NK-92 treated with Interleukin-12 subunit alpha and Interleukin-12 subunit beta, amount 100 ng/mL, for 24 hours (cell line): ENCODE results near the gene AQP6.
"Not testable (repeated sequence)": the region's sequence is repeated elsewhere in the genome, so short reads cannot be mapped to it uniquely, and the experiment has no call there.

Source experiments
- DNase-seq: peaks from one replicate; lab custom pipeline; 2025; lab: John Stamatoyannopoulos, UW

The AQP6 gene

DNA sequence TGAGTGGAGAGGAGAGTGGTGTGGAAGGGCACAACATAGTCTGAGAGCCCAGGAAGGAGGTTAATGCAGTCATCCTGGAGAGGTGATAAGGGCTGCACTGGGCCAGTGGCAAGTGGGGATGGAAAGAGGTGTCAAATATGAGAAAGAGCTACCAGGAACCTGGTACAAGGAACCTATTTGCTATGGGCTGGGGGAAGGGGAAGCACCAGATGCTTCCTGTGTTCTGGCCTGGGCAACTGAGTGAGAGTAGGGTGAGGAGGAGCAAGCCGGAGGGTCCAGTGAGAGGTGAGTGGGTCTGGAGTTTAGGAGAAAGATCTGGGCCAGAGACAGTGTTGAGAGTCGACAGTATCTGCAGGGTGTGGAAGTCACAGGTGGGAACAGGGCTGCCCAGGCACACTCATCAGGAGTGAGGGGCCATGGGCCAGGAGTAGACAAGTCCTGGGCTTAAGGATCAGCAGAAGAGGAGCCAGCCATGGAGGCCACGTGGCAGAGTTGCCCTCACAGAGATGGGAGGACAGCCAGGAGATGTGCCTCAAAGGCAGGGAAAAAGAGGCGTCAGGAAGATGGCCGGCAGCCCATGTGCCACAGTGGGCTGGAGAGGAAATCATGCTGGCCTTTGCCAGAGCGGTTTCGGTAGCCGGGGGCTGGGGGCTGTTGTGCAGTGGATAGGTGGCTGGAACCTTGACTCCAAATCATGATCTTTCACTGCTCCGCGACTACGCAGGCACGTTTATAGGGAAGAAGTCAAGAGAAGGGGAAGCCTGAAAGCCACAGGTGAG is 2.9 kb upstream of the AQP6 start:
- no peak for DNase-seq

DNA sequence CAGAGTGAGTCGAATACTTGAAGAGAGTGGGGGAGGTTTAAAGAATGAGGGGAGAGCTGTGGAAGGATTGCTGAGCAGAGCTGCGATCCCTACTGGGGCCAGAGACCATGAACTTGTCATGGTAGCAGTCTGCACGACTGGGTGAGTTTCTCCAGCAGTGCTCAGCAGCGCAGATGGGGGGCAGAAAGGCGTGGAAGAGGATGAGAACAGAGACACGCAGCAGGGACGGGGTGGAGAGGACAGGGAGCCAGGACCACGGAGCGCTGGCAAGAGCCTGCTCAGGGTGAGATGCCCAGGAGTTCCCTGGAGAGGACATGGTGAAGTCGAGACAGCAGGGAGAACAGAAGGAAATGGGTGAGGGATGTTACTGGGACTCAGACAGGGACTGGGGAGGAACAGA is 2.1 kb upstream of the AQP6 start:
- DNase-seq, result no peak

DNA sequence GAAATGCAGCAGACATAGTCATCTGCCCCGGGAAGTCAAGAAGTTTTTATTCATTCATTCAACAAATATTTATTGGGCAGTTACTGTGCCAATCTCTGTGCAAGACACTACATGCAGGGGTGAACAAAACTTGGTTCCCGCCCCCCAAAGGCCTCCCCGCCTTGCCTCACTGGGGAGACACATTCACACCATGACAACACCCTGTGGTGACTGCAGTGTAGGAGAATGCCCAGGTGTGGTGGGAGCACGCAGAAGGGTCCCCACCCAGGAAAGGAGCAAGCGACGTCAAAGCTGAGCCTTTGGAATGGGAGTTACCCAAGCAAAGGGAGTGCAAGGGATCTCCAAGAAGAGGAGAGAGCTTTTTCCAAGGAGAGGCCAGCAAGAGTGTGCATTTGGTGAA is 1.6 kb upstream of the AQP6 start:
- no peak for DNase-seq

DNA sequence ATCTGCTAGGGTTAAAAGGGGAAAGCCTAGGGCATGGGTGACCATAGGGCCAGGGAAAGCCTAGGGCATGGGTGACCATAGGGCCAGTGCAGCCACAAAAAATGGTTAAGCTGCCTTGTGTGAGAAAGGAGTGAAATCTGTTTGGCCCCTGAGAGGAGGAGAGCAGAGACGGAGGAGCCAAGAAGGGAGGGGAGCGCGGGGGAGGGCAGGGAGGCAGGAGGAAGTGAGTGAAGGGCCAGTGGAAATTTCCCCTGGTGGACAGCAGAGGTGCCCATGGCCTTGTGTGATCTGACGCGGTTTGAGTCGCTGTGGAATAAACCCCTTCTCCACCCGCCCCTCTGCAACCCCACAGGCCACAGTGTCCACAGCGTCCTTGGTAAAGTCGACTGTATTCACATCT is 618 bp upstream of the AQP6 start:
- no peak for DNase-seq

DNA sequence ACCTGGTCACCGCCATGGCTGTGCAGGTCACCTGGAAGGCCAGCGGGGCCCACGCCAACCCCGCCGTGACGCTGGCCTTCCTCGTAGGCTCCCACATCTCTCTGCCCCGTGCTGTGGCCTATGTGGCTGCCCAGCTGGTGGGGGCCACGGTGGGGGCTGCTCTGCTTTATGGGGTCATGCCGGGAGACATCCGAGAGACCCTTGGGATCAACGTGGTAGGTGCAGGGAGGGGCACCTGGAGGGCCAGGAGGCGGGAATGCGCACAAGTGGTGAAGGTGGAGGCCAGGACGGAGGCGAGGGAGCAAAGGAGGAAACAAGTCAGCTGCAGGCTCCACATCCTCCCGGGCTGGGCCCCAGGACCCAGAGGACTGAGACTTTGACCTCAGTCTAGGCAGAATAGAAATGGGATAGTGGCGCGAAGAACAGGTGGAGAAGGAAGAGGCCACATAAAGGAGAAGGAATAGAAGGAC is 649 bp downstream of the AQP6 start:
- no peak for DNase-seq

DNA sequence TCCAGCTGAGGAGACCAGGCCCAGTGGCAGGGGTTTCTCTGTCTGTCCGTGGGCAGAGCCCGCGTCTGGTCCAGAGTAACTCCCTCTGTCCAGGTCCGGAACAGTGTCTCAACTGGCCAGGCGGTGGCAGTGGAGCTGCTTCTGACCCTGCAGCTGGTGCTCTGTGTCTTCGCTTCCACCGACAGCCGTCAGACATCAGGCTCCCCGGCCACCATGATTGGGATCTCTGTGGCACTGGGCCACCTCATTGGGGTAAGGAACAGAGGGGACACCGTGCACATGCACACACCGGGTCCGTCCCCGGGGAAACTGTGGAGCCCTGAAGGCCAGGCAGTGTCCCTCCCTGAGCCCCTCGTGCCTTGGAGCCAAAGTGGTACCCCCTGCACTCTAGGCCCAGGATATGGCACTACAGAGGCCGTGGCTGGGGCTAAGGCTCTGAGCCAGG is 1.5 kb downstream of the AQP6 start:
- DNase-seq, result no peak

DNA sequence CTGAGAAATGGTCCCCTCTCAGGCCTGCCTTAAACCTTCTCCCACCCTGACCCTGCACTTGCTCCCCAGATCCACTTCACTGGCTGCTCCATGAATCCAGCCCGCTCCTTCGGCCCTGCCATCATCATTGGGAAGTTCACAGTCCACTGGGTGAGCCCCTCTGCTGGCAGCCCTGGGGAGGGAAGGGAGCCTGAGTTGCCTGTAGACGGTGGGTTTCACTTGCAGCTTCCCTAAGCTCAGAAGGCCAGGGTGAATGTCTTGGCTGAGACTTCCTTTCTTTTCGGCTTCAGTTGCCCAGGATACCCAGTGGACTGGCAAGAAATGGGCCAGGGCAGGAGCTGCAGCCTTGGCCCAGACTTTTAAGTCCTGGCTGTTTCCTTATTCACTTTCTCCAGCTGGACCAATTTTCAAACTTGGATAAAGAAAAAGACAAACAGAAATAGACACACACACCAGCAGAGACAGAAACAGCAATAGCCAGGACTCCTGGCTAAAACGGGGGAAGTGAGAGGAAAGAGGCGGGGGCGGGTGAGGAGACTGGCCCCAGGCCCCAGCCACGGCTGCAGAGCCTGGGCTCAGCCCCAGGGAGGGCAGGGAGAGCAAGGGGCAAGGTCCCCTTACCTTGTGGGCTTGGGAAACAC is 2.0 kb downstream of the AQP6 start:
- DNase-seq, result no peak

DNA sequence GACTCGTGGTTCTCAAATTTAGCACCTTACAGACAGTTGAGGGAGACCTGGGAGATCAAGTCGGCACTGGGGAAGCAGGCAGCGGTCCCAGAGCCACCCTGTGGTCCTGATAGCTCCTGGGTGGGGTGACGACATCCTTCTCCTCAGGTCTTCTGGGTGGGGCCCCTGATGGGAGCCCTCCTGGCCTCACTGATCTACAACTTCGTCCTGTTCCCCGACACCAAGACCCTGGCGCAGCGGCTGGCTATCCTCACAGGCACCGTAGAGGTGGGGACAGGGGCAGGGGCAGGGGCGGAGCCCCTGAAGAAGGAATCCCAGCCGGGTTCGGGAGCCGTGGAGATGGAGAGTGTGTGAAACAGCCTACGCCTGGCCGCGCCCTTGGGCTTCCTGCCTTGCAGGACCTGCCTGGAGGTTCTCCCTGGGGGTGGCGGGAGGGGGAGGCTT is 2.6 kb downstream of the AQP6 start:
- no peak for DNase-seq

DNA sequence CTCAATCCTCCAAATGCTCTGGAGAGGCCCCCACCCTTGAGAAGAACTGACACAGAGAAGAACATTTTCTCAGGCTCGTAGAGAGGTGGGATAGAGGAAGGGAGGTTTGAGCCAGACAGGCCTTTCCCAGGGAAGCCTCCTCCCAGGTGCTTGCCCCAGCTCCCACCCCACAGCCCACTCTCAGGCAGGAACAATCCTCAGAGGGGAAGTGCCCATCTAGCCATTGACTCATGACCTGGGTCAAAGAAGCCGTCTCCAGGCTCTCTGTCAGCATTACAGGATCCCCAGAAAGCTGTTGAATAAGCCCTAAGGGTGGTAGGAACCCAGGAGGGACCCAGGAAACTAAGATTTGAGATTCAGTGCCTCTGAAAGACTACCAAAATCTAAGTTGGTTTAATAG is 3.8 kb downstream of the AQP6 start:
- no peak for DNase-seq

DNA sequence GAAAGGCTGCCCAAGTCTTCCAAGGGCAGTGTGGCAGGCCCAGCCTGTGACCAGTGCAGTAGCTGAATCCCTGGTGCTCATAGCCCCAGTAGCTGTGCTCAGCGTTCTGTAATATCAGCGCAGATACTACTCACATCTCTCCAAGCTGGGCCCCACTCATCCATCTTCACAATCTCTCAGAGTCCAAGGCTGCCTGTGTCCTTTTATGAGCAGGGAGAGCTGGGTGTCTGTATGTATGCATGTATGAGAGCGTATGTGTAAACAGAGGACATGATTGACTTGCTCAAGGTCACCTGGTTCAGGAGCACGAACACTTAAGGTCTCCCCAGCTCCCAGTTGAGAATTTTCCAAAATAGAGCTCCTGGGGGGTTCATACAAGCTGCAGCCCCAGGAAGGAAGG is 5.4 kb downstream of the AQP6 start:
- DNase-seq, result no peak

DNA sequence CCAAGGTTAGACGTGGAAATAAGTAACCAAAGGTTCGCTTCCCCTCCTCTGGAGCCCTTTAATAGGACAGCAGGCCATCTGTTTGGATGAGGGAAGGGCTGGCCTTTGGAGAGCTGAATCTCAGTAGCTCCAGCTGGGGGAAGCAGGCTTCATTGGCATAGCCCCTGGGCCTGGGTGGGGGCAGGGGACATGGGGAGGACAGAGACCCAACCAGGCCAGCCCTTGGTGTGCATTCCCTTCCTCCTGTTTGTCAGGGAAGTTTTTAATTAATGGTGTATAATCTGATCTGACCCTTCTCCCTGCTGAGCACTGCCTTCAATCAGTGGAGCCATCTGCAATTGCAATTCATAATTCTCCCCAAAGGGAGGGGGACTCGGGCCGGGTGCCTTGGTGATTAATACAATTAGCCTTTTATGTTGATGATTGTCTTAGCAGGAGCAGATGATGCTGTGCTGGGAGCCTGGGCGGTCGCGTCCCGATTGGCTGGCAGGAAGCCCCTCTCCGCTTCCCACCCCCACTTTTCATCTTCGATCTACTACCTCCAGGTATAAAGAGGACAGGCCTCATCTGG is 6.4 kb downstream of the AQP6 start:
- DNase-seq, result no peak

DNA sequence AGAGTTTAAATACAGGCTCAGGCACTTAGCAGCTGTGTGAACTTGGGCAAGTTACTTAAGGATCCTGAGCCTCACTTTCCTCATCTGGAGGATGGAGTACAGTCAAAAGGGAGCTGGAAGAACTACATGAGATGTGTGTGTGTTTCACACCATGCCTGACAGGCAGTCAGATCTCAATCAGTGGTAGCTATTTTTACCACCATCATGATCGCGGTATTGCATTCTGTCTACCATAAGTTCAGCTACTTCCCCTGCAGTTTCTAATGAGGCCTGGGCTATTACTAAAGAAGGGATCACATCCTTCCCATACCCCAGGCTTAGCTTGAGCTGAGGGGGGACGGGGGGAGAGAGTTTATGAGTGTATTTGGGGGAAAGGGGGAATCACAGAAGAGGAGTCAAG is 7.0 kb downstream of the AQP6 start:
- DNase-seq, result no peak

DNA sequence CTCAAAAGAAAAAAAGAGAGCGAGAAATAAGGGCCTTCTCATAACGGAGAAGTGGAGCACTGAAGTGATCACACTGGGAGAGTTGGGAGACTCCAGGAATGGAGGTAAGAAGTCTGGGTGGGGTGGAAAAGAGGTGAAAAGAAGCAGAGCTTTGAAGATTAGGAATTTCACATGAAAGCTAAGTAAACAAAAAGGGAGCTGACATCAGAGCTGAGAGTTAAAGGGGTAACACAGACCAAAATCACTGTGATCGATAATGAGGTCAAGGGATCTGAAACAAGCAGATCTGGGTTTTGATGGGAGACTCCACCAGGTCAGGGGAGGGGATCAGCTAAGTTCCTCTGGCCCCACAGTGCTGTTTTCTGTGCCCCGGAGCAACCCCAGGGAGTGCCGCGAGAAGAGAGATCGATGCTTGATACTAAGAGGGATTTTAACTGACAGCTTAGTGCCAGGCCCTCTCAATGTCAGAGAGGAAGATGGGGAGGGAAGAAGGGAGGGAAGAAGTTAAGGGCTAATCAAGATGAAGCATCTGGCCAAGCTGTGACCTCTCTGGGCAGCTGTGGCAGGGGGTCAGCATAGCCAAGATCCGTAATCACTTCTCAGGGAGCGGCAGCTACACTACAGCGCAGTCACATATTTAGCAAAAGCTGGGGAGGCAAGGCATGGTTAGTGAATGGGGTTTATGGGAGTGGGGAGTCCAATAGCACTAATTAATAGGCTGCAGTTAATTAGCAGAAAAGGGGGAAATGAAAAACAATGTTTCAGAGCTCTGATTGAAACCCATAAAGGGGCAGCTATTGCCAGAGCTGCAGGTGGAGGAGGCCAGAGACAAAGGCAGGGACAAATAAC is 8.0 kb downstream of the AQP6 start:
- no peak for DNase-seq

DNA sequence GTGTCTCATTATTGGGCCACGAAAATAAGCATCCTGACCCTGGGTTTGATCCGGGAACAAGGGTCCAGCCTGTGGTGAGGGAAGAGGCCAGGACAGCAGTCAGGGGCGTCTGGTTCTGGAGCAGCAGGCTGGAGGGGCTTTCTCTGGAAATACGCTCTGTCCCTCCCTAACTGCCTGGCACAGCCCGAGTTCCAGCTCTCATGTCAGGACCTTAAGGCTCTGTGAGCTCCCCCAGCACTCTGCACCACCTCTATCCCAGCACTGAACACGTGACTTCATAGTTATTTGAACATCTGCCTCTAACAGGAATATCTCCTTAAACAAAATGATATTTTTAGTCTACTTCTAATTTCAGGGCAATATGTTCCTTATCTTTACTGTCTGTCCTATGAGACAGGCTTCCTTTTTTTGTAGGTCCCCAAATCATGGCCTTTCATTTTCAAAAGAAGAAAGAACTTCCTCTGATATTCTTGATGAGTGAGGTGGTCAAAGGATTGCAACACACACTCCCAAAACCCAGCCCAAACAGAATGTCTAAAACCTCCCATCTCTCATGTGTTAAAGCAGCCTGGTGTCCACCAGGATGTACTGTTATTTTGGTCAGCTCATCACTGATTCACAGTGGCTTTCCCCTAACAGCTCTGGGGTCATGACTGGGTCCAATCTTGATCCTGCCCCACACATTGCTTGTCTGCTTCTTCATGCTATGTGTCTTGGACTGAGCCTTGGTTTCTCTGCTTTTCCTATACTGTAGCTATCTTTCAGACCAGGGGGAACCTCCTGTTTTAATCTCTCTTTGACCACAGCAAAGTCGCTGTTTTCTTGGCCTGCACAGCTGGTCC is 9.7 kb downstream of the AQP6 start:
- DNase-seq, result no peak

DNA sequence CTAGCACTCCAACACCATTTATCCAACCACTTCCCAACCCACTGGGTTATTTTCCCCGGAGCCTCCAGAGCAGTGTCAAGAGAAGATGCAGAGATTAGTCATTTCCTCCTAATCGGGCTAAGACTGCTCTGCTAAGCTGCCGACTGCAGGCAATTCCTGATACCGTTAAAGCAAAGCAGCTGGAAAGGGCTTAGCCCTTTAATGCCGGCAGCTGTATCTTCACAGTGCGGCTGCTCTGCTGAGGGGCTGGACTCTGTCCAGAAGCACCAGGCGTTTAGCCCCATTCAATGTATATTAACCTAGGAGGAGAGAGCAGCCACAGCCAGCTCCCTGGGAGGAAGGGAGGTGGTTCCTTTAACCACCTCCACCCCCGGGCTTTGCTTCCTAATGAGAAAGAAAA is 11.1 kb downstream of the AQP6 start:
- DNase-seq, result no peak

DNA sequence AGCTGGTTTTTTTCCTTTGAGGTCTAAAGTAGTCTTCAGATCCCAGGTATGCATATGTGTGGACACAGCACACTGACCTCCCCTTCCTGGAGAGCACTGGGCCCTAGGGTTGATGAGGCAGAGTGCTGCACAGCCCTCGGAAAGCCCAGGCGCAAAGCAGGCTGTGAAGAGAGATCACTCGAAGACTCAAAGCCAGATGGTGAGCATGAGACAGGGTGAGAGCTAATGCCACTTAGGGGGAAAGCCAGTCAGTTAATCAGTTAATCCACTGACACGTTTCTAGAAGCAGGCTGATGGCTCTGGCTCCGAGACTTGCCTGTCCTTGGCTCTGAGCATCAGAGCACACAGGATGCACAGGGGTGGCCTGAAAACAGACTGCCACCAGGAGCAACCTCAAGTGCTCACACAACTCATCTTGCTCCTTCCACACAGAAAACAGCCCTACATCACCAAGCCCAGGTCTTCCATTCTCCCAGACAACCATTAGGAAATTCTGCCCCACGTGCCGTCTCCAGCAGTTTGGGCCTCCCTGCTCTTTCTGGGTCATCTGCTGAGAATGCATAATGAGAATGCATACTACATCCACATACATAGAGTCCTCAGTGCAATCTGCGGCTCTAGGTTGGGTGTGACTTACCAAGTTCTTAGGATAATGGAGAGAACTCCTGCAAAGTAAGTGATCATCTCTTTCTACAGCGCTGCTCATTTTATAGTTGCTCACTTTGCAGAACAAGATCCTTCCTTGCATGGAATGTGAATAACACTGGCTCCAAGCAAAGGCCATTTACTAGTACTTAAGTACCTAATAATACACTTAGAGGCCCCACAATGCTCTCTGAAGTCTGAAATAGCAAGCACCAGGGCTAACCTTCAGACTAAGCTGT is 12.0 kb downstream of the AQP6 start:
- DNase-seq, result no peak

DNA sequence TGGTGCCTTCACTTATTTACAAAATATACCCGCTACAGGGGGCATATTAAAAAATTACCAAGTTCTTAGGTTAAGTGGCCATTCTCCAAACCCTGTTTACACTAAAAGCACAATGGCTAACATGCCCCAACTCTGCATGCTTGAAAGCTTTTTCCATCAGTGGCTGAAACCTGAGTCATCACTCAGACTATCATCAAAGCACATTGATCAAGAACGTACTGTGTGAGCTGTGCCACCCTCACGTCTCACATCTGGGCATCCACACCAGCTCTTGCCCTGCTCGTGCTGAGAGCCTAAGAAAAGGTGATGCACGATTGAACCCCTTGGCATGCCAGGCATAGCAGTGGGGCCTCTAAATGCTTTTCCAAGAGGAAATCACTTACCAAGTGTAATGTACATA is 13.2 kb downstream of the AQP6 start:
- no peak for DNase-seq

DNA sequence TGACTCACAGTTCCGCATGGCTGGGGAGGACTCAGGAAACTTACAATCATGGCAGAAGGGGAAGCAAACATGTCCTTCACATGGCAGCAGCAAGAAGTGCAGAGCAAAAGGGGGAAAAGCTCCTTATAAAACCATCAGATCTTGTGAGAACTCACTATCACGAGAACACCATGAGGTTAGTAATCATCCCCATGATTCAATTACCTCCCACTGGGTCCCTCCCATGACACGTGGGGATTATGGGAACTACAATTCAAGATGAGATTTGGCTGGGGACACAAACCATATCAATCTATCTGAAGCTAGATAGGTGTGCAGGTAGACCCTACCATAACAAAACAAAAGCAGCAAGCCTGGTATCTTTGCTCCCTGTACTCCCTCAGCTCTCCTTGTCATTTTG is 13.7 kb downstream of the AQP6 start:
- not testable (repeated sequence) for DNase-seq

DNA sequence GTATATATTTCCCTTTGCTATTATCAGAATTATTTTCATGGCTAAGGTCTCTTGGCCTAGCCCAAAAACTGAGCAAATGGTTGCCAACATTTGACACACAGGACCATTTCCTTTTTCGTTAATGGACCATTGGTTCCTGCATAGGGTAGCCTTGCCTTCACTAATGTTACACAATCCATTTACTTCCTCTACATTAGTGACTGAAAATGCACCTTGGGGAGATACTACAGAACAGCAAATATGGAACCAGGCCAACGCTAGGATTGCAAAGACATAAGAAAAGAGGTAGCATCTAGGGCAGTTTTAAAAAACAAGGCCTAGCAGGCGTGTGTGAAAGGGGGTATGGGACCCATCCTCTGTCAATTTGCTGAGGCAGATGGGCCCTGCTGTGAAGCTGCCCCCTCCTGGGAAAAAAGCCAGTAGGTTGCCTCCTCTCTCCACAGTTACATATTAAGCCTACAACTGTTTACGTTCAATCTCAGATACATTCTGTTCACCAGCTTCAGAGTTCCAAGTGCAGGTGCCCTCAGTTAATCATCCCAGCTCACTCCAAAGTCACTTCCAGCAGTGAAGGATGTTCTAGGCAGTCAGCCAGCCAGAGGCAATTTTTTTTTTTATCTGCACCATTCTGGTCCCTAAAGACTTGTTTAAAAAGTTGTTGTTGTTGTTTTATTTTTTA is 15.0 kb downstream of the AQP6 start:
- no peak for DNase-seq

DNA sequence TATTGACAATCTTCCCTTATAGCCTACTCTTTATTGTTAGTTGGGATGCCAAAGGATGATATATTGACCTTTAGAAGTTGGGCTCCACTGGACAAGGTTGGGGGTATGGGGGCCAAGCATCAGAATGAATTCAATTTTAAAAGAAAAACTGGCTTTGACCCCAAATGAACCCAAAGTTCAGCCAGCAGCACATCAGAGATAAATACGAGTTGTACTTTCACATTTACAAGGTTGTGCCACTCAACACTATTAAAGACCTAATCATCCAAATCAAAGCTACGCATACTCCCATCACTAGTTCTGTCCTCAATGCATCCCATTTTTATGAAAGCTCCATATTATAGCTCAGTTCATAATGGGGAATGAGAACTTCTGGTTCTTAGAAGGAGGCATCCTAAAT is 16.7 kb downstream of the AQP6 start:
- not testable (repeated sequence) for DNase-seq
